Activated B cell treated with CpG ODN at 0.5 μM for 24 hours (primary cell): ENCODE data around the gene AKAP9. TPM values are rescaled to one million over a fixed set of nuclear protein-coding genes. Genes with fewer than 3 reads are reported as not detected.

Source experiments
- ATAC-seq: fragments of 200-7000 bp; cut with Tn5 transposase; one replicate; pipeline ENCODE4 v1.10.0; 2021; ENCODE audit warnings: low read depth, mild to moderate bottlenecking, moderate library complexity
- CTCF ChIA-PET: fragments of 350-600 bp; sonication (Branson Sonifier 250); formaldehyde crosslinking; loops from one replicate; lab custom pipeline; 2021; ENCODE audit warnings: antibody characterized with exemption; lab: Charles Lee
- POLR2A ChIA-PET: fragments of 350-600 bp; sonication (Branson Sonifier 250); formaldehyde crosslinking; loops from one replicate; lab custom pipeline; 2021; ENCODE audit warnings: antibody characterized with exemption; lab: Charles Lee
- DNase-seq: peaks from one replicate; pipeline ENCODE4 v3.0.0; 2022
- H3K27ac Mint-ChIP-seq: one replicate; pipeline ENCODE4 v1.8.0; 2020; ENCODE audit warnings: mixed read lengths
- H3K27me3 Mint-ChIP-seq: one replicate; pipeline ENCODE4 v1.8.0; 2021; ENCODE audit warnings: mixed read lengths
- H3K36me3 Mint-ChIP-seq: one replicate; pipeline ENCODE4 v1.8.0; 2021; ENCODE audit warnings: low read depth, mixed read lengths
- H3K4me1 Mint-ChIP-seq: one replicate; pipeline ENCODE4 v1.8.0; 2021; ENCODE audit warnings: mixed read lengths
- H3K4me3 Mint-ChIP-seq: one replicate; pipeline ENCODE4 v1.8.0; 2020; ENCODE audit warnings: mild to moderate bottlenecking, mixed read lengths
- H3K9me3 Mint-ChIP-seq: one replicate; pipeline ENCODE4 v1.8.0; 2020; ENCODE audit warnings: mixed read lengths
- CTCF ChIP-seq: fragments of 200-600 bp; IDR thresholded peaks from one replicate; pipeline ENCODE4 v1.8.0; 2022; ENCODE audit warnings: antibody characterized with exemption, mild to moderate bottlenecking
- intact Hi-C: fragments of 100-400 bp; cut with micrococcal nuclease; formaldehyde crosslinking; loops from one replicate; pipeline ENCODE4 v1.15.1; 2024
- total RNA-seq: library from RNA; stranded (reverse); gene quantifications from 2 replicates; pipeline ENCODE4 v1.2.3, GENCODE V29; 2022

The AKAP9 gene
- total RNA-seq, 1 donor from 2014 or later: 58.4 TPM

GRCh38 chr7:91898240-91898992 lies 42.2 kb upstream of the AKAP9 start:
- TF ChIP-seq CTCF: no peak
- ChIA-PET POLR2A (no interaction called here), CTCF (interaction anchor here (1.0 kb wide), 1 partner anchor 12 kb away, joined by 3 read pairs; no protein-coding TSS in a partner anchor)
- Mint-ChIP-seq H3K4me1 (no peaks in the 10 kb centered on the region), H3K4me3 (no peak overlapping the region), H3K36me3 (no peaks in the 10 kb centered on the region), H3K27me3 (peaks cover 3% of the 10 kb centered on the region), H3K27ac (no peak overlapping the region), H3K9me3 (no peaks in the 10 kb centered on the region)
- intact Hi-C loops: no loop called here
- ATAC-seq (no peak), DNase-seq (no peak)

GRCh38 chr7:91899563-91899962 lies 41.1 kb upstream of the AKAP9 start:
- DNase-seq (no peak), ATAC-seq (no peak)
- Mint-ChIP-seq H3K27me3 (peaks cover 3% of the 10 kb centered on the region), H3K27ac (no peak overlapping the region), H3K36me3 (no peaks in the 10 kb centered on the region), H3K9me3 (no peaks in the 10 kb centered on the region), H3K4me1 (no peaks in the 10 kb centered on the region), H3K4me3 (no peak overlapping the region)
- CTCF ChIA-PET: no interaction called here
- intact Hi-C loops: no loop called here
- TF ChIP-seq CTCF: no peak
- POLR2A ChIA-PET: no interaction called here

GRCh38 chr7:91910171-91910570 lies 30.5 kb upstream of the AKAP9 start:
- intact Hi-C loops: no loop called here
- no peak for TF ChIP-seq CTCF
- H3K27ac Mint-ChIP-seq: no peak overlapping the region
- ChIA-PET POLR2A (no interaction called here), CTCF (no interaction called here)
- H3K4me3 Mint-ChIP-seq: no peak overlapping the region
- DNase-seq (no peak), ATAC-seq (no peak)
- no peaks in the 10 kb centered on the region for H3K4me1 Mint-ChIP-seq
- H3K27me3 Mint-ChIP-seq: peaks cover 11% of the 10 kb centered on the region
- H3K9me3 Mint-ChIP-seq: no peaks in the 10 kb centered on the region
- no peaks in the 10 kb centered on the region for H3K36me3 Mint-ChIP-seq

DNA sequence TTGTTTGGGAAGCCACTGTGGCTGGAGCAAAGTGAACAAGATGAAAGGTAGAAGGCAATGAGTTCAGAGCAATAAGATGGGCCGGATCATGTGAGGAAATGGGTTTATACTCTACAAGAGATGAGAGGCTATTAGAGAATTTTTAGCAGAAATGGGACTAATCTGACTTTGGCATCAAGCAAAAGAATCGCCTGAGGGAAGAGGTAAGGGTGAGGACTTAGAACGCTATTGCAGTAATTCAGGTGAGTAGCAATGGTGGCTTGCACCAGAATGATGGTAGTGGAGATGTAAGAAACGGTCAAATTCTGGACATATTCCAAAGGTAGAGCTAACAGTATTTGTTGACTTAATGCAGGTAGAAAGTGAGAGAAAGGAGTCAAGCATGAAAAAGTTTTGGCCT lies 29.5 kb upstream of the AKAP9 start:
- peaks cover 11% of the 10 kb centered on the region for H3K27me3 Mint-ChIP-seq
- no peak for DNase-seq
- ATAC-seq: no peak
- no peaks in the 10 kb centered on the region for H3K4me1 Mint-ChIP-seq
- H3K9me3 Mint-ChIP-seq: no peaks in the 10 kb centered on the region
- ChIA-PET POLR2A (no interaction called here), CTCF (interaction anchor here (0.7 kb wide), 1 partner anchor 31 kb away, joined by 3 read pairs; no protein-coding TSS in a partner anchor)
- intact Hi-C loops: no loop called here
- TF ChIP-seq CTCF: no peak
- no peak overlapping the region for H3K27ac Mint-ChIP-seq
- H3K4me3 Mint-ChIP-seq: no peak overlapping the region
- H3K36me3 Mint-ChIP-seq: no peaks in the 10 kb centered on the region

DNA sequence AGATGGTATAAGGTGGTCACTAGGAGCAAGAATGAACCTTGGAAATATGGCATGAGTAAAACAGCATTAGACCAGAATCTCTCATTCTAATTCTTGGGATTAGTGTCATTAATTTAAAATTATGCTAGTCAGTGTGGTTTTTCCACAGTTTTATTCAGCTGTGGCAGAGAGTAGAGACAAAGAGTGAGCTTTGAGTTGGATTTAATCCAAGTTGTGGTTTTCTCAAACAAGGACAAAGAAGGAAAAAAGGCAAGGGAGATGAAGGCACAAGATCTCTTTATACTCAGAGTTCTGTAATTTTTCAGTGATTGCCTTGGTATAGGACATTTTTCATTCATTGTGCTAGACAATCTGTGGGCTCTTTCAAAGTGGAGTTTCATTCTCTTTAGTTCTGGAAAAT lies 28.2 kb upstream of the AKAP9 start:
- ATAC-seq (no peak), DNase-seq (no peak)
- Mint-ChIP-seq H3K9me3 (no peaks in the 10 kb centered on the region), H3K36me3 (no peaks in the 10 kb centered on the region), H3K27ac (no peak overlapping the region), H3K4me1 (no peaks in the 10 kb centered on the region), H3K27me3 (peaks cover 13% of the 10 kb centered on the region), H3K4me3 (no peak overlapping the region)
- intact Hi-C loops: no loop called here
- ChIA-PET POLR2A (no interaction called here), CTCF (no interaction called here)
- no peak for TF ChIP-seq CTCF
